Stimulated activated CD8-positive, alpha-beta memory T cell treated with anti-CD3 and anti-CD28 coated beads, Interleukin-12 subunit alpha, Interleukin-12 subunit beta, amount 100 ng/mL, for 1 hour (primary cell): ENCODE data around the gene CD177.
"Not testable (repeated sequence)": the region's sequence is repeated elsewhere in the genome, so short reads cannot be mapped to it uniquely, and the experiment has no call there.

Experiments used
- DNase-seq: peaks from one replicate; pipeline ENCODE4 v3.0.0-alpha.2; 2020; ENCODE audit warnings: low read depth

The CD177 gene

DNA sequence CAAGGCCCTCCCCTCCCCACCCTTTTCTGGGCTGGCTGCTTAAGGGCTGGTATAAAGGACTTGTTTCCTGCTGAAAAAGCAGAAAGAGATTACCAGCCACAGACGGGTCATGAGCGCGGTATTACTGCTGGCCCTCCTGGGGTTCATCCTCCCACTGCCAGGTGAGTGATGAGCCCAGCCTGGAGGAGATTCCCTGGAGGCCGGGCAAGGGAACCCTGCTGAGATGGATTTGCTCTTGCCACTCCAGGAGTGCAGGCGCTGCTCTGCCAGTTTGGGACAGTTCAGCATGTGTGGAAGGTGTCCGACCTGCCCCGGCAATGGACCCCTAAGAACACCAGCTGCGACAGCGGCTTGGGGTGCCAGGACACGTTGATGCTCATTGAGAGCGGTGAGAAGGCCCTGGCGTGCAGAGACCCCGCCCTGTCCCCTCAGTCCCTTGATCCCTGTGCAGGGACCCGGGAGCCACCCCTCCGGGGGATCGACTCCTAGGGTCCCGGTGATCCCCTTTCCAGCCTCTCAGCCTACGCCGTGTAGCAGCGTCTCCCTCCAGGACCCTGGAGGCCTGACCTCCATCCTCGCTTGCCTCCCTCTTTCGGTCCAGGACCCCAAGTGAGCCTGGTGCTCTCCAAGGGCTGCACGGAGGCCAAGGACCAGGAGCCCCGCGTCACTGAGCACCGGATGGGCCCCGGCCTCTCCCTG lies at the start of gene CD177:
Gene CD177, plus strand, starts transcription at position 81 of the 699 bp plus-strand sequence. Its CDS starts 29 bp downstream, at position 110.
- no peak for DNase-seq

GRCh38 chr19:43305642-43306041 lies 47.8 kb upstream of the CD177 start:
- no peak for DNase-seq

GRCh38 chr19:43306097-43306496 lies 47.4 kb upstream of the CD177 start:
- no peak for DNase-seq

DNA sequence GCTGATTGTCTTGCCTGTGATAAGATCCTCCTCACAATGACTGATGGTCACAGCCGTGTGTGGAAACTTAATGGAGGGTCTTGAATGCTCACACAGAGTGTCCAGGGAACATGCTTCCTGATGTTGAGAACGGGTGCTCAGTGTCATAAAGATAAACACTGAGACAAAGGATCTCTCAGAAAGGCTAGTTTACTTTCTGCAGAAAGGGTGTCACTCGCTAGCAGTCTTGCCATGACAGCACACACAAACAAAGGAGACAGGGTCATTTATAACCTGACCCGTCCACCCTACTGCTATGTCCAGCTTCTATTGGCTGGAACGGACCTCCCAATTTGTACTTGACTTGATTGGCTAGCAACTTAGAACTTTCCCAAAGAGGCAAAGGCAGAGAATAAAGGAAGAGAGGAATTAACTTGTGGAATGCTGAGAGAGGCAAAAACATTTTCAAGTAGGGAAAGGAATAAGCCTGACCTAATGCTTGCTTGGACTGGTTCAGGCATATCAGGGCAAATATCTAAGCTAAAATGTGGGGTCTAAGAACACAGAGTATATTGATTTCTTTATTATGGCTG lies 45.2 kb upstream of the CD177 start:
- DNase-seq, result no peak

GRCh38 chr19:43309466-43309865 lies 44.0 kb upstream of the CD177 start:
- DNase-seq, result no peak

- no peak for DNase-seq
Observed at GRCh38 chr19:43310221-43310620, 43.3 kb upstream of the CD177 start.

GRCh38 chr19:43311256-43311655 lies 42.2 kb upstream of the CD177 start:
- no peak for DNase-seq

GRCh38 chr19:43311706-43312105 lies 41.8 kb upstream of the CD177 start:
- DNase-seq, result no peak

- DNase-seq, result no peak
Observed at GRCh38 chr19:43313711-43314495, 39.6 kb upstream of the CD177 start.

GRCh38 chr19:43315851-43316250 lies 37.6 kb upstream of the CD177 start:
- DNase-seq, result no peak

DNA sequence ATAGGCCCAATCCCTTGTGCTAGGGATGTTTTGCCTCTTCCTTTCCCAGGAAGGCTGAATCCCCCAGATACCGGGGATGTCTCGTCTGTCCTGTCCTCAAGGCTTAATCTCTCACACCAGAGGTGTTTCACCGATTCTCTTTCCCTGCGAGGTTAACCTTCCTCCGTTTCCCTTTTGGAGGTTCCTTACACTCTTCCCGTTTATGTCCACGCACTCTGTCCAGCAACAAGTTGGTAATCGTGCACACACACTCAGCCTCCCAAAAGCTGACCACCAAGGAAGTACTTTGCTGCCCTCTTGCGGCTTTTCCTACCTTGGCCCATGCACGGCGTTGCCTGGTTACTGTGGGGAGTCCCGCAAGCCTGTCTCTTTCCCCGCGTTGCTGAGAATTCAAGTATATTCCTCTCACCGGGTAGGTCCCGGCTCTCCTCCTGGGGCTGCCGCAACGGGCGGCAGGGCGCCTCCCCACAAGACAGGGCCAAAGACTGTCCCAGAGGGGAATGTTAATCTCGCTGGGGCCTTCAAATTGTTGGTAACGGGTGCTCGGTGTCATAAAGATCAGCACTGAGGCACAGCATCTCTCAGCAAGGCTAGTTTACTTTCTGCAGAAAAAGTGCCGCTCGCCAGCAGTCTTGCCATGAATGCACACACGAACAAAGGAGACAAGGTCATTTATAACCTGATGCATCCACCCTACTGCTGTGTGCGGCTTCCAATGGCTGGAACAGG lies 36.7 kb upstream of the CD177 start:
- no peak for DNase-seq

GRCh38 chr19:43318203-43318602 lies 35.3 kb upstream of the CD177 start:
- no peak for DNase-seq

DNA sequence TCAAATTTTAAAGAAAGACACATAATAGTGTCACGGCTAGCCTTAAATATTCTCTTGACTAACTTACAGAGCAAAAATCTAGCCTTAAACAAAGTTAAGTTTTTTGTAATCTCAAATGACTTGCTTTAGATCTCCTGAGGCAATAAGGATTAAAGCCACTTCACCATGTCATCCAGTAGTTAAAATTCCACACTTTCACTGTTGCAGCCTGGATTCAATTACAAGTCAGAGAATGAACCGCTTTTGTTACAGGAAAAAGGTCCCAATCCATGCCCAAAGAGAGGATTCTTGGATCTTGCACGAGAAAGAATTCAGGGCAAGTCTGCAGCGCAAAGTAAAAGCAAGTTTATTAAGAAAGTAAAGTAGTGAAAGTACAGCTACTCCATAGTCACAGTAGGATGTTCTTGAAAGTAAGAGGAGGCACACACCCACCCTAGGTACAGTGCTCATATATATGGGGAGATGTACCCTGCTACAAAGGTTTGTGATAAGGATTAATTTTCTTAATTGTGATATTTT lies 34.6 kb upstream of the CD177 start:
- DNase-seq, result no peak

DNA sequence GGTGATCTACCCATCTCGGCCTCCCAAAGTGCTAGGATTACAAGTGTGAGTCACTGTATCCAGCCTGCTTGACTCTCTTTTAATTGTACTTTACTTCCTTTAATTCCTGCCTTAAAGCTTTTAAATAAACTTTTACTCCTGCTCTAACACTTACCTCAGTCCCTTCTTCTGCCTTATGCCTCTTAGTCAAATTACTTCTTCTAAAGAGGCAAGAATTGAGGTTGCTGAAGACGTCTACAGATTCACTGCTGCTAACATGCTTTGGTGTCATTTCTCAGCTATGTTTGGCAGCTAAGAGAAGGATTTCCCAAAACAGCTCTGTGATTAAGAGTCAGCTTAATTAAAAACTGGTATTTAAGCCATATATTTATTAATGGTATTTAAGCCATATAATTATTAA lies 32.9 kb upstream of the CD177 start:
- no peak for DNase-seq

GRCh38 chr19:43326761-43327160 lies 26.7 kb upstream of the CD177 start:
- not testable (repeated sequence) for DNase-seq

DNA sequence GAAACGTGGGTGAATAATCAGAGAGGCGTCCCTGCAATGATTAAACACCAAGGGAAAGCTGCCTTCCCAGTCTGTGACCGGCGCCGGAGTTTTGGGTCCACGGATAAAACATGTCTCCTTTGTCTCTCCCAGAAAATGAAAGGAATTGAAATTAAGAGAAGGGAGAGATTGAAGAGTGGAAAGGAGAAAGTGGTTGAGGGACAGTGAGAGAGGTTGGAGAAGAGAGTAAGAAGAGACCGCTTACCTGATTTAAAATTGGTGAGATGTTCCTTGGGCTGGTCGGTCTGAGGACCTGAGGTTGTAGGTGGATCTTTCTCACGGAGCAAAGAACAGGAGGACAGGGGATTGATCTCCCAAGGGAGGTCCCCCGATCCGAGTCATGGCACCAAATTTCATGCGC lies 24.9 kb upstream of the CD177 start:
- not testable (repeated sequence) for DNase-seq

GRCh38 chr19:43329049-43329448 lies 24.4 kb upstream of the CD177 start:
- DNase-seq, result not testable (repeated sequence)

DNA sequence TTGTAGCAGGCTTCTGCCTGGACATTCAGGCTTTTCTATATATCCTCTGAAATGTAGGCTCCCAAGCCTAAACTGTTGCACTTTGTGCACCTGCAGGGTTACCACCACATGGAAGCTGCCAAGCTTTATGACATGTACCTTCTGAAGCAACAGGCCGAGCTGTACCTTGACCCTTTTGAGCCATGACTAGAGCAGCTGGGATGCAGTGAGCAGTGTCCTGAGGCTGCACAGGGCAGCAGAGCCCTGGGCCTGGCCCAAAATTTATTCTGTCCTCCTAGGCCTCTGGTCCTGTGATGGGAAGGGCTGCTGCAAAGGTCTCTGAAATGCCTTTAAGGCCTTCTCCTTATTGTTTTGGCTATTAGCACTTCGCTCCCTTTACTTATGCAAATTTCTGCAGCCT lies 23.5 kb upstream of the CD177 start:
- DNase-seq, result no peak

DNA sequence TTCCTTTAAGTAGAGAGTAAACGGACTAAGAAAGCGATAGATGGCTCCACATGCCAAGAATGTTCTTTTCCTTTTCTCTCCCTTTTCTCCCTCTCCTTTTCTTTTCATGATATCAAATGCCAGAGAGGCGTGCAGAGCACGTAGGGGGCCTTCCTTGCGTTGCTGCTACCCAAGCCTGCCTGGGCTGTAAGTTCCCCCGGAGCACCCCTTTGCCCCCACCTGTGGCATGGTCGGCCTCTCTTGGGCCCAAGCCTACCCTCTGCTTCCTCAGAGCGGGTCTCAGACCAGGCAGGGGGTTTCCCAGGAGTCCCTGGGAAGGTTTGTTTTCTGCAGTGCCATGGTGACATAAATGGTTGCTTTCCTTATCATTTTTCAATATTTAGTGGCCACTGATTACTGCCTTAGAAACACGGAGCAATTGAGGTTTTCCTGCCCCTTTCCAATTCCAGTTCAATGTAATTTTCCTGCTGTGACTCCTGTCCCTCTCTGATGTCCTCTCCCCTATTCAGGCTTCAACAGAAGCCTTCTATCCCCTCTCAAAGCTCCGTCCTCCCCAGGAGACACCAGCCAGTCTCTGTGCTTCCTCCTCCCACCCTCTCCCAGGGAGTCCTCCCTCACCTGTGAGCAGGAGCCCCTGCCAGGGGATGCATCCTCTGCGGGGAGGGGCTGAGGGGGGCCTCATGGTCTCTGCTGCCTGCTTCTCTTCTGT lies 22.6 kb upstream of the CD177 start:
- no peak for DNase-seq

GRCh38 chr19:43331435-43332010 lies 22.0 kb upstream of the CD177 start:
- DNase-seq, result no peak
